H1 (cell line): ENCODE measurements around the gene USHBP1. TPM values are rescaled to one million over a fixed set of nuclear protein-coding genes. Genes with fewer than 3 reads are reported as not detected.

Source experiments
- ASH2L ChIP-seq: fragments of 200-600, 300-600 bp; sonication (generic); IDR thresholded peaks from one replicate; pipeline ENCODE4 v1.7.1; 2017; ENCODE audit warnings: low read length
- CBX5 ChIP-seq: fragments of 300-800, 300-1000 bp; sonication (generic); IDR thresholded peaks from 2 replicates; pipeline ENCODE4 v1.7.1; 2016; ENCODE audit warnings: antibody characterized with exemption, low read length, low read depth
- CREB1 ChIP-seq: IDR thresholded peaks from 2 replicates; pipeline ENCODE4 v1.6.1; 2012; ENCODE audit warnings: inconsistent platforms
- CTCF ChIP-seq, 3 experiments: IDR thresholded peaks; 1 replicate in 2 of 3; 2 replicates in 1 of 3; pipeline versions ENCODE4 v1.5.1 to v1.6.1; 2011; ENCODE audit warnings: low read length in 3 of 3, mild to moderate bottlenecking in 3 of 3, inconsistent platforms in 2 of 3, low read depth in 1 of 3, moderate library complexity in 1 of 3; ENCODE audit not compliant: insufficient read depth in 1 of 3; ENCODE audit errors: control extremely low read depth in 1 of 3
- EZH2 ChIP-seq: fragments of 200-600 bp; sonication (generic); IDR thresholded peaks from 2 replicates; pipeline ENCODE4 v1.7.1; 2012; ENCODE audit warnings: low read depth, mild to moderate bottlenecking, moderate library complexity, low read length, inconsistent platforms; ENCODE audit not compliant: severe bottlenecking
- GABPA ChIP-seq: IDR thresholded peaks from 2 replicates; pipeline ENCODE4 v1.6.1; 2011; ENCODE audit warnings: mild to moderate bottlenecking, low read length, moderate library complexity, borderline replicate concordance; ENCODE audit not compliant: insufficient read depth
- HDAC6 ChIP-seq: IDR thresholded peaks from one replicate; pipeline ENCODE4 v1.7.1; 2012; ENCODE audit warnings: low read depth, mild to moderate bottlenecking, inconsistent platforms, low read length, moderate library complexity
- JUND ChIP-seq: IDR thresholded peaks from 2 replicates; pipeline ENCODE4 v1.6.1; 2011; ENCODE audit warnings: mild to moderate bottlenecking, improper control_type of control experiment, low read length
- KDM5A ChIP-seq: fragments of 200-600 bp; IDR thresholded peaks from 2 replicates; pipeline ENCODE4 v1.7.1; 2012; ENCODE audit warnings: mild to moderate bottlenecking, low read length, inconsistent platforms, mixed read lengths
- MAFK ChIP-seq: IDR thresholded peaks from 2 replicates; pipeline ENCODE4 v1.6.1; 2012; ENCODE audit warnings: low read depth, mild to moderate bottlenecking, improper control_type of control experiment, low read length
- MAX ChIP-seq: IDR thresholded peaks from 2 replicates; pipeline ENCODE4 v1.6.1; 2012; ENCODE audit warnings: inconsistent platforms
- POLR2AphosphoS5 ChIP-seq: IDR thresholded peaks from 2 replicates; pipeline ENCODE4 v1.6.1; 2011; ENCODE audit warnings: low read depth, low read length
- RAD21 ChIP-seq, 2 experiments: IDR thresholded peaks in 1 of 2; conservative IDR thresholded peaks in 1 of 2; 2 replicates each; pipeline ENCODE4 v1.6.1; 2011; ENCODE audit warnings: low read depth in 2 of 2, low read length in 2 of 2, improper control_type of control experiment in 1 of 2, inconsistent platforms in 1 of 2, mild to moderate bottlenecking in 1 of 2, moderate library complexity in 1 of 2
- RBBP5 ChIP-seq: IDR thresholded peaks from 2 replicates; pipeline ENCODE4 v1.7.1; 2012; ENCODE audit warnings: low read depth, mild to moderate bottlenecking, inconsistent platforms, low read length, moderate library complexity, borderline replicate concordance
- RFX5 ChIP-seq: IDR thresholded peaks from 2 replicates; pipeline ENCODE4 v1.6.1; 2011; ENCODE audit warnings: low read depth, low read length, improper control_type of control experiment, borderline replicate concordance
- RXRA ChIP-seq: IDR thresholded peaks from 2 replicates; pipeline ENCODE4 v1.6.1; 2011; ENCODE audit warnings: low read depth, mild to moderate bottlenecking, low read length, moderate library complexity; ENCODE audit not compliant: insufficient read depth
- SIX5 ChIP-seq: IDR thresholded peaks from 2 replicates; pipeline ENCODE4 v1.6.1; 2011; ENCODE audit warnings: mild to moderate bottlenecking, low read depth, low read length
- SP2 ChIP-seq: IDR thresholded peaks from 2 replicates; pipeline ENCODE4 v1.6.1; 2012; ENCODE audit warnings: mild to moderate bottlenecking, low read length, inconsistent platforms
- TEAD4 ChIP-seq: IDR thresholded peaks from 2 replicates; pipeline ENCODE4 v1.6.1; 2012; ENCODE audit warnings: low read depth, low read length, inconsistent platforms, mixed read lengths
- USF2 ChIP-seq: IDR thresholded peaks from 2 replicates; pipeline ENCODE4 v1.6.1; 2011; ENCODE audit warnings: low read length, improper control_type of control experiment
- YY1 ChIP-seq: IDR thresholded peaks from 2 replicates; pipeline ENCODE4 v1.6.1; 2011; ENCODE audit warnings: low read depth, mild to moderate bottlenecking, low read length
- polyA plus RNA-seq, 7 experiments: library from polyadenylated mRNA; depleted of rRNA in 3 of 7; stranded (reverse) in 5 of 7; unstranded in 2 of 7; fragments of >200 nt in 5 of 7; fragments of 200-250 nt in 2 of 7; gene quantifications; 1 replicate in 5 of 7; 2 replicates in 1 of 7; 4 replicates in 1 of 7; pipeline versions ENCODE4 v1.2.1 to v1.2.3, GENCODE V29; 2011 to 2013; ENCODE audit warnings: missing spikeins in 2 of 7, mixed read lengths in 2 of 7
- total RNA-seq: library from RNA; stranded (reverse); fragmentation: NEBNext Ultra II Directional; extraction: Animal tissue kit (Norgen Biotek cat#: 25700); gene quantifications from 2 replicates; pipeline ENCODE4 v1.2.1, GENCODE V29; 2021

USHBP1 gene
- total and polyA plus RNA-seq, 2 of the 8 experiments (the other 6 are each of a cell fraction or from before 2014, with no cell fraction given), result 5.0 to 7.5 TPM

GRCh38 chr19:17303167-17303939 is 38.8 kb upstream of the USHBP1 start, which contains the start of gene ABHD8 (continued):
- TF ChIP-seq EZH2 (no peak), YY1 (peak; percentile 51; the same call in 1 of the 2 replicates), HDAC6 (no peak), POLR2AphosphoS5 (peak; percentile 22; the same call in 1 of the 2 replicates), TEAD4 (no peak), JUND (no peak), CREB1 (peak; percentile 76), USF2 (peak; percentile 66), GABPA (no peak), RXRA (no peak), CBX5 (no peak), KDM5A (no peak), MAX (peak; percentile 61), SP2 (peak; percentile 74), MAFK (no peak), RAD21 (IDR thresholded peaks at IDR 0.05 in 1 of 2, conservative IDR thresholded peaks at IDR 0.05 in 1 of 2; ENCODE audit: low read depth in 2 of 2, low read length in 2 of 2) (peak; percentile 12 to 25; a peak in 2 of 4 replicates), ASH2L (no peak), RFX5 (no peak), CTCF (IDR thresholded peaks at IDR 0.05; ENCODE audit: control extremely low read depth in 1 of 3, insufficient read depth in 1 of 3, low read depth in 1 of 3, low read length in 3 of 3) (peak; percentile 62 to 74 (median 69)), SIX5 (no peak), RBBP5 (no peak)
